HG03039 (cell line): Measurements from ENCODE around the gene KYAT1.
"Not testable (repeated sequence)": the region's sequence is repeated elsewhere in the genome, so short reads cannot be mapped to it uniquely, and the experiment has no call there.

Source experiments
- ATAC-seq: cut with Tn5 transposase; IDR thresholded peaks from one replicate; pipeline ENCODE4 v1.9.1; 2021; ENCODE audit warnings: mild to moderate bottlenecking, moderate library complexity; ENCODE audit not compliant: unreplicated experiment

Gene KYAT1

GRCh38 chr9:128820665-128821583 lies 60.8 kb downstream of the KYAT1 start:
- ATAC-seq = no peak

DNA sequence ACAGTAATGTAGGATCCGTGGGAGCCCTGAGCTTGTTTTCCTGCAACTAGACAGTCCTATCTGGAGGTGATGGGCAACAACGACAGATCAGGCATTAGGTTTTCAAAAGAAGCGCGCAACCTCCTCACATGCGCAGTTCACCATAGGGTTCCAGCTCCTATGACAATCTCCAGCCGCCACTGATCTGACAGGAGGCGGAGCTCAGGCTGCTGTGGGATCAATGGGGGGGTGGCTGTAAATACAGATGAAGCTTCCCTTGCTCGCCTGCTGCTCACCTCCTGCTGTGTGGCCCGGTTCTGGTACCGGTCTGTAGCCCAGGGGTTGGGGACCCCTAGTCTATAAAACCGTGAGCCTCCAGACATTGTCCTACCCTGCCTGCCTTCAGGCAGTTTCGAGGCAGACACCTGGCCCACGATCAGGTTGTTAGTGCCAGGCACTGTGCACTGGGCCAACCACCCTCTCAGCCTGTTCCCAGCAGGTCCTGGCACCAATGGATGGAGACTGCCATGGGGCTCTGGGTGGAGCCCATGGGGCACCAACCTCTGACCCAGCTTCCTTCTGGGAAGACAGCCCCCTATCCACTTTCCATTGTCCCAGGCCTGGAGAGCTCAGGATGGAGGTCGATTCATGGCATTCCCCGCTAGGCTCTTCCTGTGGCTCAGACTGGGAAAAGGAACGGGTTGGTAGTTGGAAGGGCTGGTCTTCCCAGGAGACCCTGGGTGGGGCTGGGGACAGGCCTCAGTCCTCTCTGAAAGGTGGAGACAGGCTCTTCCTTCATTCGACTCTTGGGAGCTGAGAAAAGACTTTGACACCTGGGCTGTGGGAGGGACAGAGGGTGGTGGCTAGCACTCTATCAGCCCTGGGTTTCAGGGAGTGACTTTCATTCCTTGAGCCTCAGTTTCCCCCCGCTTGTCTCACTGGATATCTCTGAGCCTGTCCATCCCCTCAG lies 61.8 kb downstream of the KYAT1 start:
- no peak for ATAC-seq

GRCh38 chr9:128818839-128819715 lies 62.7 kb downstream of the KYAT1 start:
- ATAC-seq = peak; percentile 24

- ATAC-seq = peak; percentile 88
Measured at GRCh38 chr9:128818099-128818838, 63.5 kb downstream of the KYAT1 start, which contains the start of gene ENDOG. Gene ENDOG (plus strand): TSS chr9:128818500. CDS start chr9:128818685, 185 bp downstream.

DNA sequence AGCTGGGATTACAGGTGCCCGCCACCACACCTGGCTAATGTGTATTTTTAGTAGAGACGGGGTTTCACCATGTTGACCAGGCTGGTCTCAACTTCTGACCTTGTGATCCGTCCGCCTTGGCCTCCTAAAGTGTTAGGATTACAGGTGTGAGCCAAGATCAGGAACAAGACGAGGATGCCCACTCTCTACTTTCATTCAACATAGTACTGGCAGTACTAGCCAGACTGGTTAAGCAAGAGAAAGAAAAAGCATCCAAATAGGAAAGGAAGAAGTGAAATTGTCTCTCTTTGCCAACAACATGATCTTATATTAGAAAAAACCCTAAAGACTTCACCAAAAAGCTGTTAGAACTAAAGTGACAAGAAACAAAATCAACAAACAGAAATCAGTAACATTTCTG lies 70.9 kb downstream of the KYAT1 start:
- no peak for ATAC-seq

DNA sequence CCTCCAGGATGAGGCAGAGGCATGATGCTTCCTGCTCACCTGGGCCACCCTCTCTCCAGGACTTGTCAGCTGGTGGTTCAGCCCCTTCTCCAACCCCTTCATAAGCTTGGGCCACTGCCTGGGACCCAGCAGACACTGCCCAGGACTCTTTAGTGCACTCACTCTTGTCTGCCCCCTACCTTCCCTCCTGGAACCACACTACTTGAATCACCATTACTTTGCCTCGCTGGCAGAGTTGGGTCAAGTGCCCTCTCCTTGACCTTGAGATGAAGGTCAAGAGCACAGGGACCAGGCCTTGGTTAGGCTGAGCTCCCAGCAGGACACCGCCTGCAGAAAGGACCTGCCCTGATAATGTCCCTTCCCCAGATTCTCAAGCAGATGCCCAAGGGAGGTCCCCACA lies 71.9 kb downstream of the KYAT1 start:
- ATAC-seq = no peak

DNA sequence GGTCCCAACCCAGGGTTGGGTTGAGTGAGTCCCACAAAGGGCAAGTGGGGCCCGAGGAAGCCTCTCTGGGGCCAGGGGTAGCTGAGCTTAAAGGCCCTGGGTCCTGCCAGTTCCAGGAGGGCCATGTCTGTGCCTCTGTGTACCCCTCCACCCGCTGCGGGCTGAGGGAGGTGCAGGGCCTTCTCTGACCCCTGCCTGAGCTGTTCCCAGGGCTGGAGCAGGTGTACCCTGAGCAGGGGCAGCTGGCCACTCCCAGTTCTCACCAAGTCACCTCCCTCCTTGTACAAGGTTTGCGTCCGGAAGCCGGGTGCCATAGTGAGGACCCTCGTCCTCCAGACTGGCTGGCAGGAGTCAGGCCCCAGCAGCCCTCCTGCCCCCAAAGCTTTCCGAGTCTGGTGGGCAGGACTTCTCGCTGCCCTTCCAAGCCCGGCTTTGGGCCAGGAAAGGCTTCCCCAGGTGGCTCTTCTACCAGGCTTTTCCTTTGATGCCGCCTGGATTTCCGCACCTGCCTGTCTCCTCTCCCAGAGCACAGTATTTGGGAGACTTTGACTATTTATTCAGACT lies 72.6 kb downstream of the KYAT1 start:
- no peak for ATAC-seq

GRCh38 chr9:128808543-128808942 lies 73.2 kb downstream of the KYAT1 start:
- ATAC-seq = no peak

GRCh38 chr9:128807827-128808226 lies 73.9 kb downstream of the KYAT1 start:
- ATAC-seq = no peak

GRCh38 chr9:128805661-128806060 lies 76.1 kb downstream of the KYAT1 start:
- no peak for ATAC-seq

GRCh38 chr9:128802482-128802881 lies 79.3 kb downstream of the KYAT1 start:
- no peak for ATAC-seq

DNA sequence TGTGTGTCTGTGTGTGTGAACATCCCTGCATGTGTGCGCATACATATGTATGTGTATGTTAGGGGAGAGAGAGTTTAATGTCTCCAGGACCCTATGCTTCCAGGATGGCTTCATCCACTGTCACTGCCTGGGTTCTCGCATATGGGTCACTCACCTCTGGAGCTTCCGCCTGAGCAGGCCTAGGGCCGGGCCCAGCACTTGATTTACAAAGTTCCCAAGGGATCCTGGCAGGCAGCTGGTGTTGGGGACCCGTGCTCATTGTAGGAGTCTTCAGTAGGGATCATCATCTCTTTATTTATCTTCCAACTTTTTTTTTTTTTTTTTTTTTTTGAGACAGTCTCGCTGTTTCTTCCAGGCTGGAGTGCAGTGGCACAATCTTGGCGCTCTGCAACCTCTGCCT lies 81.7 kb downstream of the KYAT1 start:
- no peak for ATAC-seq

- ATAC-seq = no peak
Measured at GRCh38 chr9:128798896-128799295, 82.9 kb downstream of the KYAT1 start.

- ATAC-seq = not testable (repeated sequence)
Measured at GRCh38 chr9:128794961-128795360, 86.8 kb downstream of the KYAT1 start.

DNA sequence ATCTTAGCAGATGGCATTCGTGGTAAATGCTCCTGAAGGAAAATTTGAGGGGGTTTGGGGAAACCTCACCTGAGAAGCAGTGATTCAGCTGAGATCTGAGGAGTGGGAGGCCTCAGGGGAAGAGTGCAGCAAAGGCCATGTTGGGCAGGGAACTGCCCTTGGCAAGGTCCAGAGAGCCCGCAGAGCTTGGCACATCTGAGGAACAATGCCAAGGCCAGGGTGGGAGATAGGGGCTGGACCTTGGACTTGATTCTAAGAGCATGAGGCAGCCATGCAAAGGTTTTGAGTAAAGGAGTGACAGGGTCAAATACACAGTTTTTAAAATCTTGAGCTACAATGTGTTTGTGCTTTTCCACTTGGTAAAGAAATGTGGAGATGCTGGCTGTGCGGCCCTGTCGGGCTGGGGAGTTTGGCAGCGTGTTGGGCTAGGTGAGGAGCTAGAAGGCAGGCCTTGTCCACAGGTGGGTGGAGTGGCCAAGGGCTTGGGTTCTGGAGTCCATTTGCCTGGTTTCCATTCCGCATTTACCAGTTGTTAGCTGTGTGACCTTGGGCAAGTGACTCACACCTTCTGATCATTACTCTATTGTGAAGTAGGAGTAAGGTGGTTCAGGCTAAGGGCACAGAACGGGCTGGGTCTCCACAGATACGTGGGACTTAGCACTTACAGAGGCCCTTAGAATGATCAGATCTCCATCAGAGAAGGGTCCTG lies 88.6 kb downstream of the KYAT1 start:
- ATAC-seq = no peak

GRCh38 chr9:128792134-128792533 lies 89.6 kb downstream of the KYAT1 start:
- no peak for ATAC-seq

GRCh38 chr9:128790536-128790935 lies 91.2 kb downstream of the KYAT1 start:
- ATAC-seq = no peak

DNA sequence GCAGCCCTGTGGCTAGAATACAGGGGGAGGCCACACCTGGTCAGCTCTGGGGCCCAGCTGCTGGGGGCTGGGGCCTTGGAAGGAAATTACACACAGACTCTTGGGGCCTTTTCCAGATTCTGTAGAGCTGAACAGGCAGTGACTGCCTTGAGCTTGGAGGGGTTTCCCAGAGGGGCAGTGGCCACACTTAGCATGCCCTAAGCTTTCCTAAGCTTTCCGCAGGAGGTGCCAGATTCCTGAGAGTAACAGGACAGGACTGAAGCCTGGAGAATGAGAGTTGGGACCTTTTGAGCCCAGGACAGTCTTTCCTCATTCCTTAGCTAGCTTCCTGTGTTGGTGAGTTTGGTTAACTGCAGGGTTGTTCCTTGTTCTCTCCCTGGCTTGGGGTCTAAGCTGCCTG lies 93.3 kb downstream of the KYAT1 start:
- no peak for ATAC-seq

DNA sequence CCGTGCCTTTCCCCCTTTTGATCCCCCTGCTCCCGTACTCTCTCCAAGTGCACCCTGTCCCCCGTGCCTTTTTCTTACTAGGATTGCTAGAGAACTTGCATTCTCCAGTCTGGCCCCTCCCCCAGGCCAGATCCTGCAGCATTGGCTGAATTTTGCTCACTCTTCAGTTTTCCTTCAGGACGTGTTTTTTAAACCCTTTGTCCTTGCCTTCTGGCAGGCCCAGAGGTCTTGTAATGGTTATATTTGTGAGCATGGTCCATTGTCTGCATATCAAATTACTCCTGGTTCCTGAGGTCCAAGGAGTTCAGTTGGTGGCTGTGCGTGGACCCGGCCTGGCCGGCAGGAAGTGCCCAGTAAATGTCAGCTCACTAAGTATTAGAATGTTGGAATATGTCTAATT lies 94.1 kb downstream of the KYAT1 start:
- ATAC-seq = no peak
